SK-N-SH (cell line): Measurements from ENCODE around the gene RAPGEF4. TPM values are rescaled to one million over a fixed set of nuclear protein-coding genes. Genes with fewer than 3 reads are reported as not detected.

ENCODE experiments used
- CTCF ChIA-PET: fragments of 300-600, 350-600 bp; formaldehyde crosslinking; extraction: SDS; loops from one replicate; lab custom pipeline; 2021; lab: Yijun Ruan, JAX
- POLR2A ChIA-PET: fragments of 350-600 bp; sonication (Branson Sonifier 250); formaldehyde crosslinking; extraction: SDS; loops from one replicate; lab custom pipeline; 2020; ENCODE audit warnings: antibody characterized with exemption, inconsistent platforms; lab: Yijun Ruan, JAX
- DNase-seq: peaks from one replicate; pipeline ENCODE4 v3.0.0; 2012
- H2AFZ ChIP-seq: fragments of 200-600 bp; sonication (generic); 2 replicates; pipeline ENCODE4 v1.8.1; 2016; ENCODE audit warnings: antibody characterized with exemption, mild to moderate bottlenecking, low read depth
- H3F3A ChIP-seq: fragments of 200-600 bp; sonication (generic); replicated peaks from 2 replicates; pipeline ENCODE3; 2016; ENCODE audit warnings: antibody characterized with exemption, mild to moderate bottlenecking; ENCODE audit not compliant: insufficient read depth
- H3K27ac ChIP-seq, 2 experiments: fragments of 200-500 bp in 1 of 2; fragments of 200-600 bp in 1 of 2; sonication (Bioruptor generic) in 1 of 2; sonication (generic), shearing (Covaris generic) in 1 of 2; 2 replicates each; pipeline versions ENCODE4 v1.5.1 to v1.6.1; 2014 to 2016; ENCODE audit warnings: low read depth in 2 of 2, inconsistent platforms in 1 of 2, low read length in 1 of 2, mild to moderate bottlenecking in 1 of 2, mixed read lengths in 1 of 2
- H3K27me3 ChIP-seq: fragments of 200-600 bp; sonication (generic), shearing (Covaris generic); 2 replicates; pipeline ENCODE4 v1.6.1; 2016; ENCODE audit warnings: mixed run types; ENCODE audit not compliant: insufficient read depth
- H3K36me3 ChIP-seq, 2 experiments: fragments of 200-500 bp in 1 of 2; fragments of 200-600 bp in 1 of 2; sonication (Bioruptor generic) in 1 of 2; sonication (generic) in 1 of 2; replicated peaks in 1 of 2; 2 replicates each; pipeline versions ENCODE3 to v1.5.1; 2014 to 2016; ENCODE audit warnings: low read length in 1 of 2, mild to moderate bottlenecking in 1 of 2; ENCODE audit not compliant: insufficient read depth in 2 of 2, control insufficient read depth in 1 of 2
- H3K4me1 ChIP-seq, 2 experiments: fragments of 200-500 bp in 1 of 2; fragments of 200-600 bp in 1 of 2; sonication (Bioruptor generic) in 1 of 2; sonication (generic), shearing (Covaris generic) in 1 of 2; 2 replicates each; pipeline versions ENCODE4 v1.5.1 to v1.6.1; 2014 to 2016; ENCODE audit warnings: low read depth in 1 of 2, low read length in 1 of 2, mixed run types in 1 of 2; ENCODE audit not compliant: insufficient read depth in 2 of 2, control insufficient read depth in 1 of 2
- H3K4me2 ChIP-seq: fragments of 200-600 bp; sonication (generic), shearing (Covaris generic); 2 replicates; pipeline ENCODE4 v1.6.1; 2017; ENCODE audit warnings: mixed run types
- H3K4me3 ChIP-seq, 2 experiments: fragments of 200-500 bp in 1 of 2; fragments of 200-600 bp in 1 of 2; sonication (Bioruptor generic) in 1 of 2; sonication (generic), shearing (Covaris generic) in 1 of 2; 2 replicates each; pipeline versions ENCODE4 v1.5.1 to v1.8.1; 2014 to 2016; ENCODE audit warnings: low read depth in 2 of 2, inconsistent platforms in 1 of 2, low read length in 1 of 2, mild to moderate bottlenecking in 1 of 2, mixed read lengths in 1 of 2, moderate library complexity in 1 of 2
- H3K79me2 ChIP-seq: fragments of 200-600 bp; sonication (generic); 2 replicates; pipeline ENCODE4 v1.8.1; 2017; ENCODE audit warnings: mild to moderate bottlenecking; ENCODE audit not compliant: insufficient read depth
- H3K9ac ChIP-seq: fragments of 200-600 bp; sonication (generic); 2 replicates; pipeline ENCODE4 v1.6.1; 2017; ENCODE audit warnings: mixed run types
- H3K9me2 ChIP-seq: fragments of 200-600 bp; sonication (generic); 2 replicates; pipeline ENCODE4 v1.6.1; 2017; ENCODE audit warnings: mixed run types
- H3K9me3 ChIP-seq: fragments of 200-600 bp; sonication (generic); 2 replicates; pipeline ENCODE4 v1.6.1; 2017; ENCODE audit warnings: mixed run types, mild to moderate bottlenecking, moderate library complexity
- H4K20me1 ChIP-seq: fragments of 200-600 bp; sonication (generic); 2 replicates; pipeline ENCODE4 v1.6.1; 2017; ENCODE audit warnings: mild to moderate bottlenecking, mixed run types; ENCODE audit not compliant: insufficient read depth
- FOXJ3 ChIP-seq: sonication (generic); formaldehyde crosslinking; IDR thresholded peaks from 2 replicates; pipeline ENCODE4 v1.5.1; 2020; ENCODE audit warnings: mild to moderate bottlenecking, missing genetic modification reagents
- GATA2 ChIP-seq: sonication (generic); formaldehyde crosslinking; IDR thresholded peaks from 2 replicates; pipeline ENCODE4 v1.5.0; 2020; ENCODE audit warnings: mild to moderate bottlenecking, missing genetic modification reagents
- MEF2A ChIP-seq: IDR thresholded peaks from 2 replicates; pipeline ENCODE4 v1.4.0; 2012; ENCODE audit warnings: low read depth, borderline replicate concordance
- RCOR1 ChIP-seq: fragments of 150-350 bp; IDR thresholded peaks from 2 replicates; pipeline ENCODE4 v1.6.1; 2017; ENCODE audit warnings: antibody characterized with exemption, low read length
- RFX5 ChIP-seq: IDR thresholded peaks from 2 replicates; pipeline ENCODE4 v1.6.1; 2012; ENCODE audit warnings: mild to moderate bottlenecking, improper control_type of control experiment, low read length
- RXRA ChIP-seq: IDR thresholded peaks from 2 replicates; pipeline ENCODE4 v1.4.0; 2012; ENCODE audit warnings: low read depth, mild to moderate bottlenecking, borderline replicate concordance
- SIN3A ChIP-seq: IDR thresholded peaks from 2 replicates; pipeline ENCODE4 v1.6.1; 2012; ENCODE audit warnings: low read depth, mild to moderate bottlenecking, low read length, moderate library complexity, borderline replicate concordance
- TAF1 ChIP-seq: IDR thresholded peaks from 2 replicates; pipeline ENCODE4 v1.6.1; 2012; ENCODE audit warnings: low read depth, mild to moderate bottlenecking, low read length, moderate library complexity, borderline replicate concordance
- TCF12 ChIP-seq: IDR thresholded peaks from 2 replicates; pipeline ENCODE4 v1.4.0; 2012
- TEAD4 ChIP-seq: IDR thresholded peaks from 2 replicates; pipeline ENCODE4 v1.4.0; 2012; ENCODE audit warnings: mild to moderate bottlenecking, borderline replicate concordance; ENCODE audit not compliant: insufficient read depth
- YY1 ChIP-seq: IDR thresholded peaks from 2 replicates; pipeline ENCODE4 v1.4.0; 2012; ENCODE audit warnings: low read depth, mild to moderate bottlenecking
- WGBS: methylation state at CpG from one replicate; pipeline ENCODE4 v1.1.6; 2017; ENCODE audit warnings: low lambda C conversion rate; 5-methylcytosine and 5-hydroxymethylcytosine counted together
- polyA plus RNA-seq, 3 experiments: library from polyadenylated mRNA; depleted of rRNA; stranded (reverse); fragments of >200 nt; gene quantifications; 2 replicates each; pipeline ENCODE4 v1.2.3, GENCODE V29; 2012
- TF ChIP-seq, protein P1 (sequence below): IDR thresholded peaks from 2 replicates; pipeline ENCODE4 v1.4.0; 2012; ENCODE audit warnings: low read depth, borderline replicate concordance
- TF ChIP-seq, protein P2 (sequence below): fragments of 150-350 bp; IDR thresholded peaks from 2 replicates; pipeline ENCODE4 v1.6.1; 2017; ENCODE audit warnings: antibody characterized with exemption, low read length, low read depth, borderline replicate concordance

The RAPGEF4 gene
- polyA plus RNA-seq, 1 of the 3 experiments (the other 2 are of a cell fraction), result 0.30 TPM

DNA sequence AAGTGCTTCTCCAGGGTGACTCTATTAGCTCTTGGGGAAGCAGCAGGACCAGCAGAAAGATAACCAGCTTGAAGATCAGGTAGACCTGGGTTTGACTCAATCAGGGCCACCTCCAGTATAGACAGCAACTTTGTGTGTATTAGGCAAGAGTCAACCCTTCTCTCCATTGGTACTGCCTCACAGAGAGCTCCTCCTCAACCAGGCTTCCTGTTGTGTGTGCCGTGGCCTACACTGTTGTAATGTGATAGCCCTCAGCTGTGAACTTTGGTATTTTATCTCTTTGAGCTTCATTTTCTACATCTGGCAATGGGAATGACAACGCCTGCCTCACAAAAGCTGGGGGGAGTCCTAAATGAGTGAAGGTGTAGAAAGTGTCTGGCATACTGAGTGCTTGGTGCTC, 323.0 kb downstream of the RAPGEF4 start:
- Histone ChIP-seq H4K20me1 (no peaks in the 10 kb centered on the region), H2AFZ (no peak overlapping the region), H3K9me2 (no peaks in the 10 kb centered on the region), H3K36me3 (no peaks in the 10 kb centered on the region), H3K79me2 (no peaks in the 10 kb centered on the region), H3K27ac (no peak overlapping the region), H3K4me2 (no peak overlapping the region), H3K4me3 (no peak overlapping the region), H3K27me3 (no peaks in the 10 kb centered on the region), H3K4me1 (peaks cover 0 to 7% of the 10 kb centered on the region in 2 experiments; a peak in 2 of 4 replicates), H3F3A (peaks cover 4% of the 10 kb centered on the region), H3K9ac (no peak overlapping the region), H3K9me3 (no peaks in the 10 kb centered on the region)
- no peak for DNase-seq
- no peak for TF ChIP-seq GATA2
- TF ChIP-seq SIN3A, result no peak
- no peak for TF ChIP-seq YY1
- POLR2A ChIA-PET, result no interaction called here
- 76% methylated on average over 2 of the region's 2 CpGs for WGBS
- CTCF ChIA-PET, result interaction anchor here (0.8 to 2.0 kb wide), 4 partner anchors 13 to 326 kb away, joined by 3 to 10 read pairs (median 4); no protein-coding TSS in a partner anchor

DNA sequence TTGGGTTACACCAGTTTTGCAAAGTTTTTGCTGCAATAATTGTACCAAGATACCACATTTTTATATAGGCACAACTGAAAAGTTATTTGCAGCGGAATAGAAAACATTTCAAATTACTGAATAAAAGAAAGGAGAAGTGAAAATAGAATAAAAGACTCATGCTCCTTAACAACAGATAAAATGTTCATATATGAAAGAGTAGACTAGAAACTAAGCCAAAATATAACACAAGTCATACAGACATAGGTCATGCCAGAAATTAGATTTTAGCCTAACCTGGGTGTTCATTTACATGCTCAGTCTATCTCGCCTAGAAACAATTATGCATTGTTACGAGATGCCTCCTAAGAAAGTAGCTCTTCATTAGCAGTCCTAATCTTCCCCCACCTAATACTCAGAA, 323.6 kb downstream of the RAPGEF4 start:
- ChIA-PET POLR2A (no interaction called here), CTCF (no interaction called here)
- no peak overlapping the region for H3K9ac ChIP-seq
- H3K36me3 ChIP-seq, result no peaks in the 10 kb centered on the region
- WGBS, result 99% methylated on average over 3 of the region's 3 CpGs
- H3K9me2 ChIP-seq, result no peaks in the 10 kb centered on the region
- no peak overlapping the region for H3K27ac ChIP-seq
- H2AFZ ChIP-seq, result no peak overlapping the region
- no peak overlapping the region for H3K4me3 ChIP-seq
- no peak for DNase-seq
- no peaks in the 10 kb centered on the region for H3K9me3 ChIP-seq
- 0 out of 4 replicates have a peak, but pooled peaks cover 0 to 1% of the 10 kb centered on the region in 2 experiments for H3K4me1 ChIP-seq
- no peaks in the 10 kb centered on the region for H3K27me3 ChIP-seq
- H3K79me2 ChIP-seq, result no peaks in the 10 kb centered on the region
- no peak overlapping the region for H3K4me2 ChIP-seq
- TF ChIP-seq TAF1, result no peak
- TF ChIP-seq, protein P1, sequence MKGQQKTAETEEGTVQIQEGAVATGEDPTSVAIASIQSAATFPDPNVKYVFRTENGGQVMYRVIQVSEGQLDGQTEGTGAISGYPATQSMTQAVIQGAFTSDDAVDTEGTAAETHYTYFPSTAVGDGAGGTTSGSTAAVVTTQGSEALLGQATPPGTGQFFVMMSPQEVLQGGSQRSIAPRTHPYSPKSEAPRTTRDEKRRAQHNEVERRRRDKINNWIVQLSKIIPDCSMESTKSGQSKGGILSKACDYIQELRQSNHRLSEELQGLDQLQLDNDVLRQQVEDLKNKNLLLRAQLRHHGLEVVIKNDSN, result no peak
- TF ChIP-seq FOXJ3, result no peak
- no peak for TF ChIP-seq MEF2A
- TF ChIP-seq RCOR1, result no peak
- no peak for TF ChIP-seq RXRA
- no peak for TF ChIP-seq RFX5
- no peak for TF ChIP-seq TEAD4
- TF ChIP-seq TCF12, result no peak
- TF ChIP-seq, protein P2, sequence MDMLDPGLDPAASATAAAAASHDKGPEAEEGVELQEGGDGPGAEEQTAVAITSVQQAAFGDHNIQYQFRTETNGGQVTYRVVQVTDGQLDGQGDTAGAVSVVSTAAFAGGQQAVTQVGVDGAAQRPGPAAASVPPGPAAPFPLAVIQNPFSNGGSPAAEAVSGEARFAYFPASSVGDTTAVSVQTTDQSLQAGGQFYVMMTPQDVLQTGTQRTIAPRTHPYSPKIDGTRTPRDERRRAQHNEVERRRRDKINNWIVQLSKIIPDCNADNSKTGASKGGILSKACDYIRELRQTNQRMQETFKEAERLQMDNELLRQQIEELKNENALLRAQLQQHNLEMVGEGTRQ, result no peak
- H4K20me1 ChIP-seq, result no peaks in the 10 kb centered on the region
- H3F3A ChIP-seq, result peaks cover under 1% of the 10 kb centered on the region
